Glutamatergic neuron (in vitro differentiated cells): ENCODE data around the gene GRIK4. TPM values are rescaled to one million over a fixed set of nuclear protein-coding genes. Genes with fewer than 3 reads are reported as not detected.

Source experiments
- DNase-seq: peaks from one replicate; pipeline ENCODE4 v3.0.0; 2022
- H3K27ac Mint-ChIP-seq: one replicate; pipeline ENCODE4 v1.8.0; 2020; ENCODE audit warnings: mild to moderate bottlenecking, mixed read lengths, inconsistent platforms; ENCODE audit not compliant: unreplicated experiment
- H3K27me3 Mint-ChIP-seq: one replicate; pipeline ENCODE4 v1.8.0; 2020; ENCODE audit warnings: mild to moderate bottlenecking, moderate library complexity, mixed read lengths, inconsistent platforms; ENCODE audit not compliant: unreplicated experiment
- H3K36me3 Mint-ChIP-seq: one replicate; pipeline ENCODE4 v1.8.0; 2020; ENCODE audit warnings: mild to moderate bottlenecking, mixed read lengths, inconsistent platforms; ENCODE audit not compliant: unreplicated experiment
- H3K4me1 Mint-ChIP-seq: one replicate; pipeline ENCODE4 v1.8.0; 2020; ENCODE audit warnings: mild to moderate bottlenecking, low read depth, mixed read lengths, inconsistent platforms; ENCODE audit not compliant: unreplicated experiment
- H3K4me3 Mint-ChIP-seq: one replicate; pipeline ENCODE4 v1.8.0; 2020; ENCODE audit warnings: mild to moderate bottlenecking, mixed read lengths, inconsistent platforms; ENCODE audit not compliant: unreplicated experiment
- H3K9me3 Mint-ChIP-seq: one replicate; pipeline ENCODE4 v1.8.0; 2020; ENCODE audit warnings: mild to moderate bottlenecking, moderate library complexity, mixed read lengths, inconsistent platforms; ENCODE audit not compliant: unreplicated experiment
- CTCF ChIP-seq: fragments of 200-600 bp; sonication (generic); IDR thresholded peaks from one replicate; pipeline ENCODE4 v1.5.0; 2021; ENCODE audit not compliant: partially characterized antibody, unreplicated experiment
- total RNA-seq: library from RNA; stranded (reverse); fragmentation: NEBNext Ultra II Directional; extraction: Animal tissue kit (Norgen Biotek cat#: 25700); gene quantifications from one replicate; pipeline ENCODE4 v1.2.1, GENCODE V29; 2021; ENCODE audit not compliant: unreplicated experiment

Gene GRIK4
- total RNA-seq, 1 donor from 2014 or later: 3.6 TPM

DNA sequence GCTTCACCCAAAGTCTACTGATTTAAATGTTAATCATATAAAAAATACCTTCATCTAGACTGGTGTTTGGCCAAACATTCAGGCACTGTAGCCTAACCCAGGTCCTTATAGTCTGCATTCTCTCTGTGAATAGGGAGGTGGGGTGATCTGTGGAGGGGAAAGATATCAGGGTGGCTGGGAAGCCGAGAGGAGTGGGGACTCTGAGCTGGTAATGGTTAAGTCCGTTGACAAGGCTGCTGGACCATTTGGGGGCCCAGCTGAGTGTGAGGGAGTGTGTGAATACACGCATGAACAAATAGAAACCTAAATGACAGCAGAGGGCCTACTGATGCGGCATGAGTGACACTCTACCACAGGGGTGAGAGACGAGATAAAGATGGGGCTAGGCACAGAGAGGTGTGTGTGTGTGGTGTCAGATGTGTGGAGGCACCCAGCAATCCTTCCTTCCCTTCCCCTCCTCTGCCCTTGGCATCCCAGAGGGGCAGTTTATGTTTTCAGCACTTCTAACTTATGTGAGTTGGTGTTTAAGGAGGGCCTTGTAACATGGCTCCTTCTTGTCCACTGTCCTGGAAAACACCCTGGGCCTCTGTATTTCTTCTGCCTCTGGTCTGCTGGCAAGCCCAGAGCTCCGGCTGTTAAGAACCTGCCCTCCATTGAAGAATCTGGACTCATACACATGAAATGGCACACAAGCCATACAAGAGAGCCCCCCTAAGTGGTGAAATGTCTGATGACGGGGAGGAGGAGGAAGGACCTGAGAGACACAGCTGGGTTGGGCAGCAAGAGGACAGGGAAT, 263.2 kb downstream of the GRIK4 start:
- peaks cover 3% of the 10 kb centered on the region for H3K27me3 Mint-ChIP-seq
- no peak for DNase-seq
- no peak overlapping the region for H3K4me3 Mint-ChIP-seq
- TF ChIP-seq CTCF: no peak
- H3K4me1 Mint-ChIP-seq: peaks cover 10% of the 10 kb centered on the region
- H3K27ac Mint-ChIP-seq: no peak overlapping the region
- peaks cover 1% of the 10 kb centered on the region for H3K9me3 Mint-ChIP-seq
- H3K36me3 Mint-ChIP-seq: peaks cover 4% of the 10 kb centered on the region

DNA sequence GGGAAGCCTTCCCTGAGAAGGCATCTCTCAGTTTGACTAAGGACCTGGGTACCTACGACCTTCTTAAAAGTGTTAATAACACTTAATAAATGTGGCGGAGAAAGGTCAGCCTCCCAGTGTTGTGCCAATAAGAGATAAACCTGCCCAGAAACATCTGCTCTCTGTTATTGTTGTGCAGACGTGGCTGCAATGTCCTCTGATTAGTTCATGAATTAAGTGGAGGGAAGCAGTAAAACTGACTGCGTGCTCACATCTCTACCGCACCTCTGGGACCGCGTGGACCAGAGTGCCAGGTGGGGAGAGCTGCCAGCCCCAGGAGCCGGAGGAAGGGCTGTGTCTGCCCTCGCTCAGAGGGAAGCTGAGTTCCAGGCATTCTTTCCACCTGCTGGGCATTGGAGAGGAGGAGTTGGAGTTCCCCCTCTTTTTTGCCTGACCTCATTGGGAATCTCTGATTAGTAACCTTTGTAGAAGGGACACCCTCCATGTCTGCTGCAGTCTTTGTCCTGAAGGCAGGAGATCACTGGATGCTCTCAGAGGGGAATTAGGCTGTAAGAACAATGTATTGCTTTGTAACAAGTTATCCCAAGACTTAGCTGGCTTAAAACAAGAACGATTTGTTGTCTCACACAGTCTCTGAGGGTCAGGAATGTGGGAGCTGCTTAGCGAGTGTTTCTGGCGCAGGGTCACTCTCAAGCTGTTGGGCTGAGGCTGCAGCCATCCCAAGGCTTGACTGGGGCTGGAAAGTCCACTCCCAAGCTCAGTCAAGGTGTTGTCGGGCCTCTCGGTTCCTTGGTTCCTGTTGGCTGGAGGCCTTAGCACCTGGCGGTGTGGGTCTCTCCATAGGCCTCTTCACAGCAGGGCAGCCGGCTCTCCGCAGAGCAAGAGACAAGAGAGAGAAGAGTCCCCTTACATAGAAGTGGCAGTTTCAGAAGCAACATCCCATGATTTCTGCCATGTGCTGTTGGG, 264.7 kb downstream of the GRIK4 start:
- no peak for TF ChIP-seq CTCF
- H3K36me3 Mint-ChIP-seq: peaks cover 4% of the 10 kb centered on the region
- H3K27me3 Mint-ChIP-seq: peaks cover 3% of the 10 kb centered on the region
- H3K4me1 Mint-ChIP-seq: peaks cover 10% of the 10 kb centered on the region
- H3K27ac Mint-ChIP-seq: no peak overlapping the region
- no peak overlapping the region for H3K4me3 Mint-ChIP-seq
- no peak for DNase-seq
- H3K9me3 Mint-ChIP-seq: peaks cover 3% of the 10 kb centered on the region

GRCh38 chr11:120778685-120779490, 267.3 kb downstream of the GRIK4 start:
- DNase-seq: no peak
- no peak overlapping the region for H3K27ac Mint-ChIP-seq

GRCh38 chr11:120780239-120780638, 268.7 kb downstream of the GRIK4 start:
- Mint-ChIP-seq H3K27me3 (peaks cover 2% of the 10 kb centered on the region), H3K36me3 (peaks cover 3% of the 10 kb centered on the region), H3K4me3 (no peak overlapping the region), H3K9me3 (peaks cover 4% of the 10 kb centered on the region), H3K27ac (no peak overlapping the region), H3K4me1 (peaks cover 8% of the 10 kb centered on the region)
- no peak for DNase-seq
- TF ChIP-seq CTCF: no peak

More at GRCh38 chr11:120778685-120779490, 267.3 kb downstream of the GRIK4 start:
- peaks cover 8% of the 10 kb centered on the region for H3K4me1 Mint-ChIP-seq
- H3K4me3 Mint-ChIP-seq: no peak overlapping the region
- H3K36me3 Mint-ChIP-seq: peaks cover 4% of the 10 kb centered on the region
- peaks cover 4% of the 10 kb centered on the region for H3K9me3 Mint-ChIP-seq
- H3K27me3 Mint-ChIP-seq: peaks cover 2% of the 10 kb centered on the region
- TF ChIP-seq CTCF: no peak
